ENCODE results near the gene APBB2. TPM values are rescaled to one million over a fixed set of nuclear protein-coding genes. Genes with fewer than 3 reads are reported as not detected.

APBB2 gene
- total and polyA plus RNA-seq, 10 of the 15 experiments (the other 5 are each of a cell fraction or from before 2014, with no cell fraction given) = 2.7 to 24.6 (median 19.0) TPM

GRCh38 chr4:41029098-41029497 lies 185.2 kb downstream of the APBB2 start (continued):
- TF ChIP-seq ZBTB40 (IDR thresholded peaks at IDR 0.05; ENCODE audit: borderline replicate concordance) = no peak
- TF ChIP-seq MEF2B (IDR thresholded peaks at IDR 0.05; ENCODE audit: partially characterized antibody, poor library complexity, severe bottlenecking) = no peak
- TF ChIP-seq STAT3 (IDR thresholded peaks at IDR 0.05; ENCODE audit: low read depth, low read length) = no peak
- TF ChIP-seq NFIC (IDR thresholded peaks at IDR 0.05; ENCODE audit: low read depth, low read length) = no peak
- no peak for TF ChIP-seq CHD2 (IDR thresholded peaks at IDR 0.05; ENCODE audit: borderline replicate concordance, low read depth, low read length)
- no peak for TF ChIP-seq NKRF (conservative IDR thresholded peaks at IDR 0.05)
- no peak for TF ChIP-seq GATAD2B (conservative IDR thresholded peaks at IDR 0.05; ENCODE audit: low read depth)
- no peak for TF ChIP-seq YBX1 (IDR thresholded peaks at IDR 0.05)
- no peak for TF ChIP-seq SKIL (IDR thresholded peaks at IDR 0.05; ENCODE audit: low read depth, poor library complexity, severe bottlenecking)
